Measurements from ENCODE around the gene RABL6.
"Not testable (repeated sequence)": the region's sequence is repeated elsewhere in the genome, so short reads cannot be mapped to it uniquely, and the experiment has no call there.

The RABL6 gene

DNA sequence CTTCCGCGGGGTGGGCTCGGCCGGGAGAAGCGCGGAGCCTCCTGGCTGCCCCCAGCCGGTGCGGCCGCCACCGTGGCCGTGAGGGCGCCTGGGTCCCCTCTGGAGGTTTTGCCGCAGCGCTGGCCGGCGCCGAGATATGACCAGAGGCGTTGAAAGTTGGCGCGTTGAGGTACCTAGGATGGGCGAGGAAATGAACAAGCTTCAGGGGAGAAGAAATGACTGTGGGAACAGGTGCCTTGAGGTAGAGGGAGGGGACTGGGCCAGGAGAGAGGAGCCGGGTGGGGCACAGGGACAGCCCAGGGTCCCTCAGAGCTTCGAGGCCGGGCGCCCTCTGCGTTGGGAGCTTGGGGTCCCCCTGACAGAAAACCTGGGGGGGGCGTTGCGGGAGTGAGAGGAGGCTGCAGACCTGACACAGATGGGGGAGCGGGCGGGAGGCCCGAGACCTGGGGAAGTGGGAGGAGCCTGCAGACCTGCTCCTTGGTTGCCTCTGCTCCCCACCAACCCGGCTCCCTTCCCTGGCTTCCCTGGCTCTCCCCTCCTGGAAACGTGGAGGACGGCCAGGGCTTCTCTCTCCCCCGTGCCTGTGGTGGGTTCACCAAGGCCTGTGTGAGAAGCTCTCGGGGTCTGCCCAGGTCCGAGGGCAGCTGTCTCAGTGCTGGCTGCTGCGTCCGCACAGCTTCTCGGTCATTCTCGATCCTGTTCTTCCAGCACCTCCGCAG is 14.2 kb downstream of the RABL6 start:
- DNase-seq = no peak

DNA sequence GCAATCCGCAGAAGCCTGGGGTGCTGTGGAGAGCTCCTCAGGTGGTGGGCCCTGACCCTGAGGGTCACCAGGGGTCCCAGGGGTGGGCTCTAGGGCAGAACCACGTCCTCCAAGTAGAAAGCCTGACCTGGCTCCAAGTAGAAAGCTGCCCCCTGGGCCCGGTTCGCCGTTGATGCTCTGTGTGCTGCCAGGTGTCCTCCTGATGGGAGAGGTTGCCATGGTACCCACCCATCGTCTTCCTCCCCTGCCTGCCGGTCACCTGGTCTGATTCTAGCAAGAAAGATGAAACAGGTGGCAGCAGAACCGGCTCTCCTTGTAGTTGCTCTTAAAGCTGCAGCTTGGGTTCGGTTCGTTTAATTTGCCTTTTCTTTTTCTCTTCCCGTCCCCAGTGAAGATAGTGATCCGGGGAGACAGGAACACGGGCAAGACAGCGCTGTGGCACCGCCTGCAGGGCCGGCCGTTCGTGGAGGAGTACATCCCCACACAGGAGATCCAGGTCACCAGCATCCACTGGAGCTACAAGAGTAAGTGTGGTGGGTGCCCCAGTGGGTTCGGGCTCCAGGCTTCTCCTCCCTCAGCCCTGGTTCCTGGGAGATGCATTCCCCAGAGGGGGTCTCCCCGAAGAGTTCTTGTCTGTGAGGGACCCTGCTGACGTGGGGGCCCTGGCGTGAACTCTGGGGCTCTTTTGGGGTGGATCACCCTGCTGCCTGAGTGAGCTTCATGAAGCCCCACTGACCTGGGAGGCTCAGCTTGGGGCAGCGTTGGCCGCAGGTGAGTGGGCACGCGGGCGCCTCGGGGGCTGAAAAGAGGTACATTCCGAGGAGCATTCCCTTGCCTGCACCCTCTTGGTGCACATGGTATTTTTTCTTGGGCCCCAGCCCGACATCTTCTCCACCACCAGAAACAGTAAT is 15.6 kb downstream of the RABL6 start:
- no peak for DNase-seq

DNA sequence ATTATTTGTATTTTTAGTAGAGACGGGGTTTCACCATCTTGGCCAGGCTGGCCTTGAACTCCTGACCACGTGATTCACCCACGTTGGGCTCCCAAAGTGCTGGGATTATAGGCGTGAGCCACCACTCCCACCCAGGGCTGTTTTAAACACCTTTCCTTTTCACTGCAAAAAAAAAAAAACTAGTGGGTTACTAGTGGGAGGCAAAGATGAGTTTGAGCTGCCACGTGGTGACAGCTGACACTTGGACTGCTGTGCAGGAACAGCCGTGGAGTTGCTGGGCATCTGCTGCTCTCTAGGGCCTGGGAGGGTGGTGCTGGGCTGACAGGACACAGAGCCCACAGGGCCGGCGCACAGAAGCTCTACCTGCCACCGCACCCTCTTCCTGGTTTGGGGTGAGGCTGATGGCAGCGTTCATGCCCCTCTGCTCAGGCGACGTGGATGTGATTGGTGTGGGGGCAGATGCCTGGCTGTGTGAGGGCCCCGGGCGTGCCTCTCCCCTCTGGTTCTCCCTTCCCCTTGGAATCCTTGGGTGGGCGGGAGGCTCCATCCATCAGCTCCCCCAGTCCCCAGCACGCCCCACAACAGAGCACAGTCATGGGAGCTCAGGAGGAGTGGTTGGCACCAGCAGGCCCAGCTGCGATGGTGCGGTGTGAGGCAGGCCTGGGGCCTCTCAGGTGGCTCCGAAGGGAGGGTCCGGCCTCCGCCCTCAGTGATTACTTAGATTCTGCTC is 16.9 kb downstream of the RABL6 start:
- no peak for DNase-seq

DNA sequence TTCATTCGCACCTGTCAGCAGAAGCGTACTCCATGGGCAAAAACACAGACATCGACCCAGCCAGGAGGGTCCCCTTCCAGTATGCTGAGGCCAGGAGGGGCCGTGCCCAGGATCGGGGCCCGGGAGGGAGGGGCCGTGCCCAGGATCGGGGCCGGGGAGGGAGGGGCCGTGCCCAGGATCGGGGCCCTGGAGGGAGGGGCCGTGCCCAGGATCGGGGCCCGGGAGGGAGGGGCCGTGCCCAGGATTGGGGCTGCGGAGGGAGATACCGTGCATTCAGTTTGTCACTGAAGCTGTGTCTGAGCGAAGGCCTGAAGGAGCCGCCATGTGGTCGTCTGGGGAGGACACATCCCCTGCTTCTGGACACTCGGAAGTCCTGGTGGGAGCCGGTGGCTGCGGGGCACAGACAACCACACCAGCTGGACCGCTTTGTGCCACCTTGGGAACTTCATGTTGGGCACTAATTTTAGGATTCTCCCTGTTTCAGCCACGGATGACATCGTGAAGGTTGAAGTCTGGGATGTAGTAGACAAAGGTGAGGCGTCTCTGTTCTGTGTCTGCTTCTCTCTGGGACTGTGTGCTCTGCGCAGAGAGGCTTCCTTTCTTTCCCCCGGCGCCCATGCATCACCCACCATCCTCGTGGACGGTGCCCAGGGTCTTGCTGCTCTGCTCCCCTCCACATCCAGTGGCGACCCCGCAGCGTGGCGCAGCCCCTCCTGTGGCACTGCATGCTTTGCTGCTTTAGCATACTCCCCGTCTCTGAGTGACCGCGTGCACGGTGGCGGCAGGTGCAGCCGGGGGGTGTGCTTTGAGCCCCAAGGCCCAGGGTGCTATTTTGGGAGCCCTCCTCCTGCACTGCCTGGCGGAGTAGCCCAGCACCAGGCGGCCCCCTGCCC is 17.8 kb downstream of the RABL6 start:
- DNase-seq = no peak

DNA sequence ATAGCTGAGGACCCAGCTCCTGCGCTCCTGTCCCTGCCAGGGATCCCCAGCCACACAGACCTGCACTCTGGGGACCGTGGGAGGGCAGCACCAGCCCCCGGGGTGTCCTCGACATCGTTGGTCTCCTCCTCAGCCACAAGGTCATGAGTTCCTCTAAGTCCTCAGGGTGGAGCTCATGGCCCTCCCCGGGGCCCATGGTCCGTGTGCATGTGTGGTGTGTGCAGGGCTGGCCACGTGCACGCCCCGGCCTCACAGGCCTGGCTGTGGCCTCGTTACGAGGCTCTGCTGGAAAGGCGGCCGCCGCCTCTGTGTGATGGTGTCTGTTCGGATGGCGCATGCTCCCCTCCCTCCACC is 18.4 kb downstream of the RABL6 start:
- no peak for DNase-seq

DNA sequence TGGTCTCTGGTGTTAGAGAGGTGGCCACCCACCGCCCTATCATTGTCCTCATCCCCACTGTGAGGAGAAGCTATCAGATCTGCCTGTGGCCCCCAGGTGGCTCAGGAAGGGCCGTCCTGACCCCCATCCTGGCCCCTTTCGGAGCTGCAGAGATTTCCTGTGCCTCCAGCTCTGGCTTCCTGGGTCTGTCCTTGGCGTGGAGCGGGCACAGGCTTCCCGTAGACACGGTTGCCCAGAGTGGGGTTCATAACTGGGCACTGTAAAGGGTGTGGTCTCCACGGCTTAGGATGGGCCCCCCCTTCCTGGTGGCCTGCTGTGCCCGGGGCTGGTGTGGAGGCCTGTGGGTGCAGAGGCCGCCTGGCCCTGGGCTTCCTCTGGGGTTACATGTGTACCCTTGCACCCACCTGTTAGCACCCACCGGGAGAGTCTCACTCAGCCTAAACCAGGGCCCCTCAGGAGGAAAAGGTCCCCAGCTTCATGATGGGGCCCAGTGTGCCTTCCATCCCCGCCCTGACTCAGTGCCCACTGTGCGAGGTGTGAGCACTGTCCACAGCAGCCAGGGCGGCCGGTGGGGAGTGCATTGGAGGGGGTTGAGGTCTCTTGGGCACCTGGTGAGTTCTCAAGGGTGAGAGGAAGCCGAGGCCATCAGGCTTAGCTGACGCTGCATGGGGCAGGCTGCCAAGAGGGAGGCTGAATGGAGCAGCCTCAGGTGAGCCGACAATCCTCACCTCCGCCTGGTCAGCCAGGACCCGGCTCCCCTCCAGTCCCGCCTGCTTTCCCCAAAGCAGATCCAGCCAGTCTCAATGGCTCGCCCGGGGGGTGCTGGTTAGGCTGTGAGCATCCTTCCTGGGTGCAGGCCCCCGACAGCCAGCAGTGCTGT is 19.2 kb downstream of the RABL6 start:
- DNase-seq = no peak

DNA sequence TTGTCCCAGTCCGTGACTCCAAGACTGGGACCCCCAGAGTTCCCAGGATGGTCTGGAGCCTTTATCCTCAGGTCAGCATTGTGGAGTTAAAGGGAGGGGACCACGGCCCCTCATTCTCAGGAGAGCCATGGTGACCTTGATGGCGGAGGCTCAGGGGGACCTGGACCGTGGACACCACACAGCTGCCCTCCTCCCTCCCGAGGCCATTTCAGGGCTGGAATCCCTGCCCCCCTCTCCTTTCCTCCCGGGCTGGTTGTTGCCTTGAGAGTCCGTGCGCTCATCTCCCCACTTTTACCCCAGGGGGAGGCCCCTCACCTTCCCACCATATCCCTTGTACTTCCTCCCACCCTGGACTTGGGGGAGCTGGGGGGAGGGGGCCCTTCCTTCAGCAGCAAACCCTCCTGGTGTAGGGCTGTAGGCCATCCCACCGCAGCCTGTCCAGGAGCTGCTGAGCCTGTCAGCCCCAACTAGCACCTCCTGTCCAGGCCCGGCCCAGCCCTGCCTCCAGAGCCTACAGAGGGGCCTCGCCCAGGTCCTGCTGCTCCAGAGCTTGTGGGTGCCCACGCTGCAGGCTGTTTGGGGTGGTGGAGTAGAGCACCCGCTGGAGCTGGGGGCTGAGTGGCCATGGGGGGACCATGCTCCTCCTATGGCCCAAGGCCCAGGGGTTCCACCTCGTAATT is 20.2 kb downstream of the RABL6 start:
- DNase-seq = no peak

DNA sequence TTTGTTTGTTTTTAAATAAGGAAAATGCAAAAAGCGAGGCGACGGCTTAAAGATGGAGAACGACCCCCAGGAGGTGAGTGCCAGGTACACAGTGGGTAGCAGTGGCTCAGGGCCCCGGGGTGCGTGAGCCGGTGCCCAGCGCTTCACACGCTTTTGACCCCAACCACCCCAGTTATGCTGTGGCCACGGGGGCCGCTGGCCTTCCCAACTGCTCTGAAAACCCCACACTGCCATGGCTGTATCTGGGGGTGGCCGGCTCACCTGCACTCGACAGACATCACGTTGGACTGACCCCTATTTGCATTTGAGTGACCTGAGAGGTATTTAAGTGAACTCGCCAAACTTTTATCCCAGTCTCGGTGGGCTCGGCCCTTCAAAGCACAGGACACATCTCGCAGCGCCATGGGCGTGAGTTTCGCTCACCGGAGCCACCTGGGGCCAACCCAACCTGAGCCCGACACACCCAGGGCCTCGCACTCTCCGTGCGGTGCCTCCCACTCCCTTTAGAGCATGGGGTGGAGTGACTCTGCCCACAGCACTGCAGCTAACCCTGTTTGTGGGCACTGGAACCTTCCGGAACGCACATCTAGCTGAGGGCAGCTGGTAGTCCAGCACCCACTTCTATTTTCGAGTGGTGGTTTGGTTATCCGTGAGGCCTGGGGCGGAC is 20.9 kb downstream of the RABL6 start:
- no peak for DNase-seq

DNA sequence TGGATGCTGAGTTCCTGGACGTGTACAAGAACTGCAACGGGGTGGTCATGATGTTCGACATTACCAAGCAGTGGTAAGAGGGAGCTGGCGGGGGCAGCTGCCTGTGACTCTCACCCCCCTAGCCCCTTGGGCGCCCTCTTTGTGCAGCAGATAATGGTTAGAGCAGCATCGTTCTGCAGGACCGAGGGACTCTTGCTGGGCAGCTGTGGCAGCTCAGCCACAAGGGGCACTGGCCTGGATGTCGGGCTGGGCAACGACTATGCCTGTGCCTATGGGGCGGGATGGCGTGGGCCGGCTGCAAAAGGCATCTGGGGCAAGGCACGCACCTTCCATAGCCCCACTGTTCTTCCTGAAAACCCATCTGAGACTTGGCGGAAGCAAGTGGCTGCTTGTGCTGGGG is 21.7 kb downstream of the RABL6 start:
- no peak for DNase-seq

DNA sequence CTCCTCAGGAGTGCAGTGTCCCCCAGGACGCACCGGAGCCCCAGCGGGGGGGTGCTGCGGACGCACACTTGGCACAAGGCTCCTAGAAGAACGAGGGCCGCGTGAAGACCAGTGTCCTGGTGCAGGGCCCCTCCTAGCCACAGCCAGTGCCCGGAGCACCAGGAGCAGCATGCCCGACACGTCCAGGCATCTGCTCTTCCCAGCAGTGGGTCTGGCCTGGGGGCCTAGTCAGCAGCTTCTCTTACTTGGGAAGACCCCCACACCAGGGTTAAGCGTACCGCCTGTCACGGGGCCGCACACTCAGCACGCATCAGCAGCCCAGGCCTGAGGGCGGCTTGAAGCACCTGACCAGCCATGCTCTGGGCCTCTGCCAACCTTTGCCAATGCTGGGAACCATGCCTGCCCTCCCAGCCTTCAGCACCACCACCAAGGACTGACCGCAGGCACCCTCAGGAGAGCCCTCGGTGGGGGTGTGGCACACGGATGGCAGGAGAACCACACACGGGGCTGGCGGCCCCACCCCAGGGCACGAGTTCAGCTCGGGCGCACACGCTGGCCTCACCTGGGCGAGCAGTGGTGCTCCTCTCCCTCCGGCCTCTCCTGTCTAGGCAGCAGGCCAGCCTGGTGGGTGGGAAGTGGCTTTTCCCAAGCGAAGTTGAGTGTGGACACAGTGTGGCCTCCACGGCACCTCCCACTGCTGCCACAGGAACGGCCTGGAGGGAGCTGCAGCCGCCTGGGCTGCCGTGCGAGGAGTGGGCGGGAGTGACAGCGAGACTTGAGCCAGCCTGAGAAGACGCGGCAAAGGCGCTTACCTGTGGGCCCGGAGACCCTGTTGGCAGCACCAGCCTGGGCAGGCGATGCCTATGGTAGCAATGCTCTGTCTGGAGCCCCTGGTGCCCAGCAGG is 22.5 kb downstream of the RABL6 start:
- no peak for DNase-seq

DNA sequence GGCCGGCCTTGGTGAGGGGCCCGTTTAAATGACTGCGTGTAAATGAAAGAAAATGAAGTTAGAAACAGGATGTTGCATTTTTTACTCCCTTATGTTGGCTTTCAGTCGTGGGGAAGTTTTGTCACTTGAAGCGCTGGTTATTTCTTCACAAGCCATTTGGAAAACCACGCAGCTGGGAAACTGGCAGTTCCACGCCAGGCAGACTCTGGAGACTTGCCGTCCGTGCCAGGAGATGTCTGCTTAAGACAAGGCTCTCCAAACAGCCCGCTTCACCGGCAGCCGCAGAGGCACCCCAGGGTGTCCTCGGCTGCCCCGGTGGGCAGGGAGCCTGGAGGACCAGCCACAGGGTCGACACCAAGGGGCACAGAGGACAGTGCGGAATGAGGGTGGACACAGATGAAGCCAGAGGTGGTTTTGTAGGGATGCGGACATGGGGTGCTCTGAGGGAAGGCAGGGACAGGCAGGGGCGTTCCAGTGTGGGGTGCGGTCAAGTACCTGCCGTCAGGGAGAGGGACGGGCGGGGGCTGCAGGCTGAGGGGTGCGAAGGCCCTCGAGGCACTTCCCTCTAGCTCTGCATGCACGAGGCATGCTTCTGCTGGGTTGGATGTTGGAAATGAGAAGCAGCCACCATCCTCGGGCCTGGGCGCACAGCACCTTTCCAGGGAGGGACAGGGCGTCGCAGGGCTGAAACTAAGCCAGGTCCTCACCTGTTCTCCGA is 23.4 kb downstream of the RABL6 start:
- DNase-seq = no peak

DNA sequence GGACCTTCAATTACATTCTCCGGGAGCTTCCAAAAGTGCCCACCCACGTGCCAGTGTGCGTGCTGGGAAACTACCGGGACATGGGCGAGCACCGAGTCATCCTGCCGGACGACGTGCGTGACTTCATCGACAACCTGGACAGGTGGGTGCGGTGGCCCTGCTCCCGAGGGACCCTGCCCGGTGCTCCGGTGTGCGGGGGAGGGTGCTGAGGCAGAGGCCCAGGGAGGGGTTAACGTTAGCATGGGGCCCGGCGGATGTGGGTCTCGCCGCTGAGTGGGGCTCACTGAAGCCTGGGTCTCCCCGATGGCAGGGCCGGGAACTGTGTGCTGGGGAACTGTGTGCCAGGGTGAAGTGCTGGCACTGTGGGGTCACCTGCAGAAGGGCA is 24.0 kb downstream of the RABL6 start:
- DNase-seq = no peak

DNA sequence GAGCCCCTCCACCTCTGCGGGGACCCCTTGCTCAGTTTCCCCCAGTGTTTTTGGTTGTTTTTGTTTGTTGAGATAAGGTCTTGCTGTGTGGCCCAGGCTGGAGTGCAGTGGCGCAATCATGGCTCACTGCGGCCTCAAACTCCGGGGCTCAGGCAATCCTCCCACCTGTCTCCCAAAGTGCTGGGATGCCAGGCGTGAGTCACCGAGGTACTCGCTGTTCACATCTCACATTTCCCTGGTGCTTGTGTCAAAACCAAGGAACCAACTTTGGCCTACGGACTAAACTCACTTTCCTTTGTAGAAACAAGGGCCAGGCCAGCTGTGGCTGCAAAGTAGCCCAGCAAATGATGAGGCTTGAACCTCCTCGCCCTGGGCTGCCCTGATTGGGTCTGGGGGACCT is 24.8 kb downstream of the RABL6 start:
- DNase-seq = no peak

DNA sequence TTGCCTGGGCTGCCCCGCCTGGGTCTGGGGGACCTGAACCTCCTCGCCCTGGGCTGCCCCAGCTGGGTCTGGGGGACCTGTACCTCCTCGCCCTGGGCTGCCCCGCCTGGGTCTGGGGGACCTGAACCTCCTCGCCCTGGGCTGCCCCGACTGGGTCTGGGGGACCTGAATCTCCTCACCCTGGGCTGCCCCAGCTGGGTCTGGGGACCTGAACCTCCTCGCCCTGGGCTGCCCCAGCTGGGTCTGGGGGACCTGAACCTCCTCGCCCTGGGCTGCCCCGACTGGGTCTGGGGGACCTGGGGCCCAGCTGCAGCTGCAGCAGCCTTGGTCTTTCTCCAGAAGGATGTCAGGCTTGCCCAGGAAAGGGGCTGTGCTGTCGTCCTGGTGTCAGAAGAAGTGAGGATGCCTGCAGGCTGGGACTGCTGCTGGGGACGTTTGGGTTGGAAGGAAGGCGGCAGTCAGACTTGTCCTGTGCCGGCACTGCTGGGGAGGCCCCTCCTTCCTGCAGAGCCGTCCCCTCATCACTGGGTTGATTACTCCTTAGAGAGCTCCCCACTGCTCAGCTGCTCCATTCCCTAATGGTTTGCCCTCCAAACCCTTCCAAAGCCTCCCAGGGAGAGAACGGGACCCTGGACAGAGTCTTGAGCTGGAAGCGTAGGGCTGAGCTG is 25.8 kb downstream of the RABL6 start:
- not testable (repeated sequence) for DNase-seq

DNA sequence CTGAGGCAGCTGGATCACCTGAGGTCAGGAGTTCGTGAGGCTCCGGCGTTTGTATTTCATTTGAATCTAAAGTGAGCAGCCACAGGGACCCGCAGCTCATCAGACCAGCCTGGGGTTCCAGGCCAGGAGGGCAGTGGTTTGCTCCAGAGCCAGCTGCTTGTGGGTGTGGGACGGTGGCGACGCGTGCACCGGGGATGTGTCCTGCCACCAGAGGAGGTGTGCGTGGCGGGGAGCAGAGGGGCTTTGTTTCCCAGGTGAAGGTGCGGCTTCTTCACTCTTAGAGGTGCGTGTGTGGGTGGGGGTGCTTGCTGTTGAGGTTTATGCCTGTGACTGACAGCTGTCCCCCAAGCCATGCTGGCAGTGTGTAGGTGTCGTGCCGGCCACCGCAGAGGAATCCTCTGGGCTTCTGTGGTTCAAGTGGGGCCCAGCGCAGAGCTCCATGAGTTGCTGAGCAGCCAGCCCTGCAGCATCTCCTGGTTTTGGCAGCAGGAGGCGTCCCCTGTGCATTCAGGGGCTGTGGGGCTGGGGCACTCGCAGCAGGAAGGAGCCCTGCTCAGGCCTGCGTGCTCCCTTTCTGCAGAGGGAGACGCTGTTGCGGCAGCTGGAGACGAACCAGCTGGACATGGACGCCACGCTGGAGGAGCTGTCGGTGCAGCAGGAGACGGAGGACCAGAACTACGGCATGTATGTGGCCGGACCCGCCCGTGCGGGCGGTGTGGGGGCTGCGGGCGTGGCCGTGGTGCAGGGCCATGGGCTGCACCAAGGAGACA is 27.6 kb downstream of the RABL6 start:
- DNase-seq = no peak

DNA sequence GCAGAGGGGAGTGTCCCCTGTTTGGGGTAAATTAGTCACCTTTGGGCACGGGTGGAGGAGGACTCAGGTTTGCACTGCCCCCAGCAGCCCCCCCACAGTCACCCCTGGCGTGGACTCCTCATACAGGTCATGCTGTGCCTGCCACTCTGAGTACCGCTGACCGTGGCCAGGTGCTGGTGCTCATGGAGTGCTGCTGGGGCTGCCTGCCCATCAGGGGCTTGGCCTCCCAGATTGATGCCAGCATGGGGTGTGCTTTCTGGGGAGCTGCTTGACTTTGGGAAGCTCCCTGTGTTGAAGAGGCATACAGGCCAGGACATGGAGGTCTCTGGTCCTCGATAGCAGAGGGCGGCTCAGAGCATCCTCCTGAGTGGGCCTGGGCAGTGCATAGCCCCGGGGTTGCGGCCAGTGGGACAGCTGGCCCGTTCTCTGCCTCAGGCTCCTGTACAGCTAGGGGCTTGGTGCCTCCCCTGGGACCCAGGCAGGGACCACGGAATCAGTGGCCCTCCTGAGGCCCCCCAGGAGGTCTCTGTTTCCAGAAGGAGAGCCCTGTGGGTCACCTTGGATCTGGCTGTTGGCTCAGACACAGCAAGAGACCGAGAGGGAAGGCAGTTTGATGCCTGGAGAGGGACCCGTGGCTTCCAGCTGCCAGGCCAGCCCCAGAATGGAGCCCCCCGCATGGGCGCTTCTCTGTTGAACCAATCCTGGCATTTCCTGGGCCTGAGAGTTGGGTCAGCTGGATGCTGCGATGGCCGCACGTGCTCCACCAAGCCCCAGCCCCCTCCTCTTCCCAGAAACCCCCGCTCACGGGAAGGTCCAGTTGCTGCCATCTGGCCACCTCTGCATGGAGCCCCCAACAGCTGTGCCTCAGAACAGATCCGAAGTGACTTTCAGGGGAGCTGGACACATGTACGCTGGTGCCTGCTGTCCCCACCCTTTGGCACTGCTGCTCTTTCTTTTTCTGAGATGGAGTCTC is 28.5 kb downstream of the RABL6 start:
- DNase-seq = no peak

Measured in fibroblast of skin of abdomen (primary cell).